NCI-H82 (cell line): Measurements from ENCODE around the gene ZNF493.

Source experiments
- DNase-seq: peaks from one replicate; lab custom pipeline; 2025; lab: John Stamatoyannopoulos, UW

ZNF493 gene

DNA sequence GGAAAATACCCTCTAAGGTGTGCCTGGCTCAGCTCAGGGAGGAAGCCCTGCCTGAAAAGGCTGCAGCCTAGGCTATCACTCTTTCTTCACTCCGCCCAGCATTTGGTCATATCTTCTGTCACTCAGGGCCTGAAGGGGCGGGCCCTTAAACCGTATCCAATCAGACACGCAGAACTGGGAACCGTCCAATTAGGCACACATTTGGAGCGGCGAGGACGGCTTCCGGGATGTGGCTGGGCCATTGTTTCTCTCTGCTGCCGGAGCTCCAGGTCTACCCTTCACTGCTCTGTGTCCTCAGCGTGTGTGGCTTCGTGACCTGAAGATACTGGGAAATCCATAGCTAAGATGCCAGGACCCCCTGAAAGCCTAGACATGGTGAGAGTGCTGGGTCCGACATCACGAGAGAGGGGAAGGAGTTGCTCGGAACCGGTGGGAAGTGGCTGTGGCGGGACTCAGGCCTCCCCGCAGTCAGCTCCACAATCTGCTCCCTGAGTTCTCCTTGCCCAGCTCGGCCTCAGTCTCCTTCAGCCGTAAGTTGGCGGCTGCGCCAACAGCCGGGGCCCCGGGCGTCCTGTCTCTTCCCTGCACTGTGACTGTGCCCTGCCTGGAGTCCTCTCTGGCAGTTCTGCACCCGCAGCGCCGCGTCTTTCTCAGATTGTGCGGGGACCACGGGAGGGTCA lies at the start of gene ZNF493:
Gene ZNF493, plus strand, starts transcription at position 241 of the 680 bp plus-strand sequence. Its CDS starts 105 bp downstream, at position 346.
- DNase-seq, result peak; percentile 98

DNA sequence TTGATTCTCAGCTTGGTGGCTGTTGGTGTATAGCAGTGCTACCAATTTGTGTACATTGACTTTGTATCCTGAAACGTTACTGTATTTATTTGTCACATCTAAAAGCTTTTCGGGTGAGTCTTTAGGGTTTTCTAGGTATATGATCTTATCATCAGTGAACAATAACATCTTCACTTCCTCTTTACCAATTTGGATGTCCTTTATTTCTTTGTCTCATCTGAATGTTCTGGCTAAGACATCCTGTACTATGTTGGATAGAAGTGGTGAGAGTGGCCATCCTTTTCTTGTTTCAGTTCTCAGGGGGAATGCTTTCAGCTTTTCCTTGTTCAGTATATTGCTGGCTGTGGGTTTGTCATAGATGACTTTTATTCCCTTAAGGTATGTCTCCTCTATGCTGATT lies 44.1 kb upstream of the ZNF493 start:
- DNase-seq, result no peak

- DNase-seq, result peak; percentile 99
These were observed 38.0 kb upstream of the ZNF493 start, which contains the start of gene ZNF738 for GRCh38 chr19:21358768-21359451. Gene ZNF738, plus strand, starts transcription at chr19:21359000. Its CDS starts 141 bp downstream, at chr19:21359141.

GRCh38 chr19:21362291-21362690 lies 34.6 kb upstream of the ZNF493 start:
- DNase-seq, result no peak

GRCh38 chr19:21383980-21384582 lies 12.9 kb upstream of the ZNF493 start:
- DNase-seq, result no peak

GRCh38 chr19:21396121-21396520 lies 812 bp upstream of the ZNF493 start:
- no peak for DNase-seq

- DNase-seq, result no peak
These were observed 1.9 kb downstream of the ZNF493 start for GRCh38 chr19:21398851-21399250.

GRCh38 chr19:21402303-21402985 lies 5.5 kb downstream of the ZNF493 start:
- DNase-seq, result no peak

GRCh38 chr19:21410166-21410565 lies 13.2 kb downstream of the ZNF493 start:
- DNase-seq, result no peak

GRCh38 chr19:21422244-21422643 lies 25.3 kb downstream of the ZNF493 start:
- DNase-seq, result no peak

GRCh38 chr19:21423057-21424041 lies 26.4 kb downstream of the ZNF493 start:
- no peak for DNase-seq

- DNase-seq, result no peak
These were observed 33.7 kb downstream of the ZNF493 start for GRCh38 chr19:21430675-21431074.

- no peak for DNase-seq
These were observed 35.7 kb downstream of the ZNF493 start for GRCh38 chr19:21432590-21432989.

GRCh38 chr19:21434516-21434915 lies 37.6 kb downstream of the ZNF493 start:
- DNase-seq, result no peak

GRCh38 chr19:21434967-21435544 lies 38.1 kb downstream of the ZNF493 start:
- DNase-seq, result no peak

DNA sequence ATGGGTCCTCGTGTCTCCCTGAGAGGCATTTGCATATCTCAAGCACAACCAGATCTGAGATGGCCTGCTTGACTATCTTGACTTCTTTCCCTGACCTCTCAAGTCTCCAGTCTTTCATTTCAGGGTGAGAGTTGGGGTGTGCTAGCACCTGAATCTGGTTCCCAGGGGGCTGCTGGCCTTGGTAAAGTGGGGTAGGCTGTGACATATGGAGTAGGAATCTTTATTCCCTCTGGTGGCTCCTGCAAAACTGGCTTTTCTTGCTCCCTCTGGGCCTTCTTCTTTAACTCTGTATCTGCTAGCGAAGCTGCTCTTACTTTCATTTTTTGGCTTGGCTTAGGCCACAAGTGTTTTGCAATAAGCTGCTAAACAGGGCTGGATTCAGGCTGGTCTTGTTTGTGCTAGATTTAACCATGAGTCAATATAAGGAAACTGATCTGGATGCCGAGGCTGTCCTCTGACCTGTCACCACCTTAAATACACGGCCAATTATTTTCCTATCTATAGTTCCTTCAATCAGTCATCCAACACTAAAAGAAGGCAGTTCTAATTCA lies 42.3 kb downstream of the ZNF493 start:
- no peak for DNase-seq

- DNase-seq, result no peak
These were observed 43.4 kb downstream of the ZNF493 start for GRCh38 chr19:21440321-21440720.

DNA sequence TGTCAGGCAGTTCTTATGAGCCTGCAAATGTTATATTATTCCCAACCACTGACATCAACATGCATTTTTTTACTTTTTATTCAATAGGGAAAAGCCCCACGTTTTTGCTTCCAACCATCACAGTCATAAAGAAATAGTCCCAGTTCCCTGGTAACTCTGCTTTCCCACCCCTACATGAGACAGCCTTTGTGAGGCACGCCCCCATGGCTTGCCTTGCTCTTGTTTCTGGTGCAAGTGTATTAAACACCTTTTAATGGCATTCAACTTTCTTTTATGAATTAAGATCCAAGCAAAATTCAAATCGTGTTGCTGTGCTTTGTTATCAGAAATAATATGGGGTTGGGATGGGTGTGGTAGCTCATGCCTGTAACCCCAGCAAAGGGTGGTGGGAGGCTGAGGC lies 54.3 kb downstream of the ZNF493 start:
- DNase-seq, result no peak

DNA sequence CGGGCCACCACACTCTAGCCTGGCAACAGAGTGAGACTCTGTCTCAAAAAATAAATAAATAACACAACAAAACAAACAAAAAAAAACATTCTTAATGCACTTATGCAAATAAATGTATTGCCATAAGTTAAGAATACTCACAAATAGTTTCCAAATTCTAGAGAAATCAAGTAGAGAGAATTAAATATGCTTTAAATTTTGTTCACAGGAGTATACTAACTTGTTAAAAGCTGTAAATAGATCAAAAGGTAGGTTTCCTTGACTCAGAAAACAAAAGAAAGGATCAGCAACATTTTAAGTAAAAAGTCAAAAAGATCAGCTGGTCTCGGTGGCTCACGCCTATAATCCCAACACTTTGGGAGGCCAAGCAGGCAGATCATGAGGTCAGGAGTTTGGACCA lies 58.0 kb downstream of the ZNF493 start:
- DNase-seq, result no peak

DNA sequence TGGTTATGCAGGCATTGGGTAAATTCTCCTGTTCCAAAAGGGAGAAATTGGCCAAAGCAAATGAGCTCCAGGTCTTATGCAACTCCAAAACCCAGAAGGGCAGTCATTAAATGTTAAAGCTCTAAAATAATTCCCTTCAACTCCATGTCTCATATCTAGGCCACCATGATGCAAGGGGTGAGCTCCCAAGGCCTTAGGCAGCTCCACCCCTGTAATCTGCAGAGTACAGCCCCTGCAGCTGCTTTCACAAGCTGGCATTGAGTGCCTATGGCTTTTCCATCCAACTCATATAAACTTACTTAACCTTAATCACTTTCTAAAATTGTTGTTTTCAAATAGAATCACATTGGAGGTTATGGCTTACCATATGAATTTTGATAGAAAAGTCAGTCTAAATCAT lies 63.8 kb downstream of the ZNF493 start:
- DNase-seq, result no peak

DNA sequence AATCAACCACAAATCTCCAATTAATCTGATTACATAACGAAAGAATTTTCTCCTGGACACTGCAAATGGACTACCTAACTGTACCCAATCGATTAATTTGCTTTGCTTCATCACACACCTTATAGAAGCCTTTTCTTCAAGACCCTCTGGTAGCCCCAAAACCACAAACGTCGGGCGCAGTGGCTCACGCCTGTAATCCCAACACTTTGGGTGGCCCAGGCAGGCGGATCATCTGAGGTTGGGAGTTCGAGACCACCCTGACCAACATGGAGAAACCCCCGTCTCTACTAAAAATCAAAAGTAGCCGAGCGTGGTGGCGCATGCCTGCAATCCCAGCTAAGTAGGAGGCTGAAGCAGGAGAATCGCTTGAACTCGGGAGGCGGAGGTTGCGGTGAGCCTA lies 65.6 kb downstream of the ZNF493 start:
- no peak for DNase-seq
